ENCODE data around the gene RPS2. TPM values are rescaled to one million over a fixed set of nuclear protein-coding genes. Genes with fewer than 3 reads are reported as not detected.

The RPS2 gene
- total RNA-seq, 2 donors from 2014 or later: 702 to 834 TPM

GRCh38 chr16:1982991-1983543 is 18.4 kb upstream of the RPS2 start:
- peak overlapping the region in 1 of 2 donors; percentile 53 for H3K27ac ChIP-seq
- TF ChIP-seq CTCF (IDR thresholded peaks at IDR 0.05): no peak
- H3K27me3 ChIP-seq (replicated peaks; ENCODE audit: insufficient read depth): no peaks in the 10 kb centered on the region
- H3K9me3 ChIP-seq: no peaks in the 10 kb centered on the region
- no peak for DNase-seq (ENCODE audit: low spot score)
- H3K36me3 ChIP-seq: peaks cover 14% of the 10 kb centered on the region
- H3K4me3 ChIP-seq: peak overlapping the region; percentile 92
- peaks cover 7 to 18% of the 10 kb centered on the region in 2 donors for H3K4me1 ChIP-seq (ENCODE audit: control insufficient read depth in 1 of 2, low read depth in 2 of 2)
- ATAC-seq (ENCODE audit: insufficient number of reproducible peaks, low FRiP score, low read depth): no peak

DNA sequence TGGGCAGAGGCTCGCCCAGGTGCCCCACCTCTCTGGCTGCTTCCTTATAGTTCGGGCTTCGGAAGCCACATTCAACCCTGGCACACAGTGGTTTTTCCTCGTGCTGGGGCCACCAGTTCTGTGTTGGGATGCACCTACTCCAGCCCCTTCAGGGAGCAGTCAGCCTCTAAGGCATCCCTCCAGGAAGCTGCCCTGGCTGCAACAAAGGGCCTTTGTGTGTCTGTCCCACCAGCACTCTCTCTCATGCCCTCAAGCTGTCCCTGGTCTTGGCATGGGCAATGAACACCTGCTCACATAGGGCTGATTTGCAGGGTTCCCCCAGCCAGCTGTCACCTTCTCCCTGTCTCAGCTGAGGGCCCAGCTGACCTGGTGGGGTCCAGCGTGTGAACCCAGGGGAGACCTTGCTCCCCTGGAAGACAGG is 17.4 kb upstream of the RPS2 start:
- no peak for TF ChIP-seq CTCF (IDR thresholded peaks at IDR 0.05)
- no peaks in the 10 kb centered on the region for H3K27me3 ChIP-seq (replicated peaks; ENCODE audit: insufficient read depth)
- H3K4me3 ChIP-seq: no peak overlapping the region
- H3K36me3 ChIP-seq: peaks cover 25% of the 10 kb centered on the region
- DNase-seq (ENCODE audit: low spot score) (no peak), ATAC-seq (ENCODE audit: insufficient number of reproducible peaks, low FRiP score, low read depth) (no peak)
- no peaks in the 10 kb centered on the region for H3K9me3 ChIP-seq
- peaks cover 7 to 18% of the 10 kb centered on the region in 2 donors for H3K4me1 ChIP-seq (ENCODE audit: control insufficient read depth in 1 of 2, low read depth in 2 of 2)
- no peak overlapping the region for H3K27ac ChIP-seq

DNA sequence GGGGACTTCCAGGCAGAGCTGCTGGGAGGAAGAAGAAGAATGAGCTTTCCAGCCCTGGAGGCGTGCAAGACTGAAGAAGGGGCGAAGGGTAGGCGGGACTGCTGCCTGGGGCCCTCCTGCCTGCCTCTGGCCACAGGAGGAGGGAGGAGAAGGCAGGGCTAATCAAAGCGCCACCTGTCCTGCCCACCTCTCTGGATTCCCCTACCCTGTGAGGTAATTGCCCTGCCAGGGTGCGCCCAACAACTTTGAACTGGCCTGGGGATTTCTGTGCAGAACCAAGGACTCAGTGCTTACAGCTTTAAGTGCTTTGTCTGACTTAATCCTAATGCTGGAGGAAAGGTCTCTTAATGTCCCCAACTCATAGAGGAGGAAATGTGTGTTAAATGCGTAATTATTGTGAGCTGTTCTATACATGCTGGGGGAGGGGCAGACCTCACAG is 16.8 kb upstream of the RPS2 start, which contains the start of gene NOXO1:
TSS of gene NOXO1 (minus strand) at position 72 of the 439 bp plus-strand sequence. CDS start 290 bp downstream, outside the sequence.
- ATAC-seq (ENCODE audit: insufficient number of reproducible peaks, low FRiP score, low read depth) (no peak), DNase-seq (ENCODE audit: low spot score) (no peak)
- Histone ChIP-seq H3K9me3 (no peaks in the 10 kb centered on the region), H3K4me1 (ENCODE audit: control insufficient read depth in 1 of 2, low read depth in 2 of 2) (peaks cover 7 to 18% of the 10 kb centered on the region in 2 donors), H3K4me3 (no peak within 1 kb of the TSS), H3K36me3 (peaks cover 29% of the 10 kb centered on the region), H3K27ac (no peak within 1 kb of the TSS), H3K27me3 (replicated peaks; ENCODE audit: insufficient read depth) (no peaks in the 10 kb centered on the region)
- no peak for TF ChIP-seq CTCF (IDR thresholded peaks at IDR 0.05)

DNA sequence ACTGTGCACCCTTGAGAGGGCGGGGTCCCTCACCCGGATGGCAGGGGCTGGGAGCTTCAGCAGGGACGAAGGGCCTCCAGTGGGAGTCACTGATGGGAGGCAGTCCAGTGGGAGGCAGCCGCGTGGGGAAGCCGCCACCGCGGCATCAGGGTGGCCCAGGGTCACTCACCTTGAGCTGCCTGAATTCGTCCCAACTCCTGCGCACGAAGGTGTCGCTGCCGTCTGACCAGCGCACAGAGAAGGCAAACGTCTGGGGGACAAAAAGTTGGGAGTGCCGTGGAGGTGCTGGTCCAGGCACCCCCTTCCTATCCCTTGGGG is 16.1 kb upstream of the RPS2 start:
- Histone ChIP-seq H3K27ac (no peak overlapping the region), H3K4me3 (no peak overlapping the region), H3K27me3 (replicated peaks; ENCODE audit: insufficient read depth) (no peaks in the 10 kb centered on the region), H3K9me3 (no peaks in the 10 kb centered on the region), H3K4me1 (ENCODE audit: control insufficient read depth in 1 of 2, low read depth in 2 of 2) (peaks cover 7 to 18% of the 10 kb centered on the region in 2 donors), H3K36me3 (peaks cover 29% of the 10 kb centered on the region)
- DNase-seq (ENCODE audit: low spot score) (no peak), ATAC-seq (ENCODE audit: insufficient number of reproducible peaks, low FRiP score, low read depth) (no peak)
- no peak for TF ChIP-seq CTCF (IDR thresholded peaks at IDR 0.05)

- H3K36me3 ChIP-seq: peaks cover 34% of the 10 kb centered on the region
- no peak overlapping the region for H3K4me3 ChIP-seq
- H3K27me3 ChIP-seq (replicated peaks; ENCODE audit: insufficient read depth): no peaks in the 10 kb centered on the region
- no peak for ATAC-seq (ENCODE audit: insufficient number of reproducible peaks, low FRiP score, low read depth)
- no peak for DNase-seq (ENCODE audit: low spot score)
- TF ChIP-seq CTCF (IDR thresholded peaks at IDR 0.05): no peak
- H3K4me1 ChIP-seq (ENCODE audit: control insufficient read depth in 1 of 2, low read depth in 2 of 2): peaks cover 7 to 14% of the 10 kb centered on the region in 2 donors
- no peaks in the 10 kb centered on the region for H3K9me3 ChIP-seq
- H3K27ac ChIP-seq: no peak overlapping the region
Observed at GRCh38 chr16:1980030-1980769, 15.6 kb upstream of the RPS2 start.

Data from thoracic aorta (tissue), 2 donors.